Posterior cingulate gyrus (tissue), 11 donors: ENCODE data around the gene CHSY1.
"Not testable (repeated sequence)": the region's sequence is repeated elsewhere in the genome, so short reads cannot be mapped to it uniquely, and the experiment has no call there.

ENCODE experiments used
- DNase-seq, 10 donors: peaks; one replicate each; pipeline versions ENCODE4 v3.0.0 to v3.0.0-alpha.2; 2020 to 2021; ENCODE audit warnings: mixed read lengths in 3 of 10
- intact Hi-C: fragments of 100-400 bp; cut with DNase I; formaldehyde crosslinking; loops from one replicate; pipeline ENCODE4 v1.15.1; 2023

CHSY1 gene

DNA sequence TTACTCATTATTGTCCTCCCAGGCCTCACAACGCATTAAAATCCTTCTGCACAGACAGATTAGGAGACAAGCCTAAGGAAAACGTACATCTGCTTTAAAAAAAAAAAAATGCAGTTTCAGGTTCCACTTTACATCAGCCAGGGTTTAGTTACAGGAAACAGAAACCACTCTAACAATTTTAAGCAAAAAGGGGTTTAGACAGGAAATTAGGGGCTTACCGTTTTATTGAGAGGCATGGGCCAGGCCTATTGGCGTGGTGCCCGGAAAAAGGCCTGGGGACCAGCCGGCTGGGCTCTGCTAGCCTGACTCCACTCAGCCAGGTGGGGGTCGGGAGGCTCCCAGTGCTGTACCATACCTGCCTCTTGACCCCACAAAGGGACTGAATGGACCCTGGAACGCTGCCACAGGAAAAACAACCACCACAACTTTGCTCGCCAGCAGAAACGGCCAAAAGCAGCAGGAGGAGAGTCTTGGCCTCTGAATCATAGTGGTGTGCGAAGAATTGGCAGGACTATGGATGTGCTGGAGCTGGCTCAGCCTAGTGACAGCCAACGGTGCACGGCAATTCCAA lies 124.3 kb downstream of the CHSY1 start:
- peak in 8 of 10 donors; percentile 22 to 90 (median 37) for DNase-seq
- intact Hi-C loops = no loop called here

DNA sequence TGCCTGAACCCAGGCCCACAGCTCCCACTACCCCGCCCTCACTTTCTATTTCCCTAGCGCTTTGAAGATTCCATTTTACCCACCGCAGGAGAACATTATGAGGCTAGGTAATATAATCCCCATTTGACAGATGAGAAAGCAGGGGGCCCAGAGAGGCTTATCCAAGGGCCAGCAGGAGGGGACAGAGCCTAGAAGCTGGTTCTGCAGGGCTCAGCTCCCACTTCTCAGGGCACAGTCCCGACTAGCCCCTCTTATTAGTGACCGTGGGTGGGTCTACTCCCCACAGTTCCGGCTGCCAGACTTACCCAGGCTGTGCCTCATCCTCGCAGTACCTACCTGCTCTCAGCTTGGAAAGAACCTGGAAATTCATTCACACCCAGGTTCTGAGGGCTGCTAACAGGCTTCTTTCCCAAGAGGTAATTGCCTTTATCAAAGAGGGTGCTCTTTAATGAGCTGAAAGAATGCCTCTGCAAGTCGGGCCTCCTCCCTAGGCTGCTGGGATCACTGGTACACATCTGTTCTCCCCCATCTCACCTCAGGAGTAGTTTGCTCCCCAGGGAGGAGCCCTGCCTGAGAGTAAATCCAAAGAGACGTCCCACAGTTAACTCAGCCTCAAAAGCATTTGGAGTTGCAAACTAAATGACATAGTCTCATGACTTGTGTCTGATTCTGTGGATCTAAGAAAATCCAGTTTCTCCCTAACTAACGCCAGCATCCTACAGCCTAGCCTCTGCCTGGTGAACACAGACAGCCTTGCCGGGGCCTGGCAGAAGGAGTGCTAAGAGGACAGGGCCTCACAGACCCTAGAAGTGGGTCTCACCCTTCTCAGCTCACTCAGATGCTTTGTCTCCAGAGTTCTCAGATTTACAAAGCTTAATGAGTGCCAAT lies 125.0 kb downstream of the CHSY1 start:
- intact Hi-C loops = no loop called here
- peak in 3 of 10 donors; percentile 30 to 59 (median 31) for DNase-seq

DNA sequence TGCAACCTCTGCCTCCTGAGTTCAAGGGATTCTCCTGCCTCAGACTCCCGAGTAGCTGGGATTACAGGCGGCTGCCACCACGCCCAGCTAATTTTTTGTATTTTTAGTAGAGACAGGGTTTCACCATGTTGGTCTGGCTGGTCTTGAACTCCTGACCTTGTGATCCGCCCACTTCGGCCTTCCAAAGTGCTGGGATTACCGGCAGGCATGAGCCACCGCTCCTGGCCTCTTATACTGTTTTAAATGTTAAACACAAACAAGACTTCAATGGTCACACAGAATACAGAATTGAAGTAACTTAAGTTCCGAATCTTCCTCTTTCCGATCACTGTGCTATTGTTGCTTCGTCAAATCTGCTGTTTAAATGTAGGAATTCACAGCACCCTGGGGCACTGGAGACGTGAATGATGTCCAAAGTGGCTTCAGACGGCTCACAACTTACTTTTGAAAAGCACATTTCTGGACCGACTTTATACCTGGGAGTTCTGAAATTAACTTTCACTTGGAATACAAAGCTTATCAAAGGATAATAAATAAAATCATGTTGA lies 125.9 kb downstream of the CHSY1 start:
- intact Hi-C loops = not testable (repeated sequence)
- DNase-seq = peak in 2 of 10 donors; percentile 30 to 35
